HG02870 (cell line): ENCODE results near the gene NPIPB9.

Experiments used
- ATAC-seq: cut with Tn5 transposase; IDR thresholded peaks from one replicate; pipeline ENCODE4 v1.9.1; 2021; ENCODE audit warnings: mild to moderate bottlenecking, moderate library complexity; ENCODE audit not compliant: unreplicated experiment

Gene NPIPB9

GRCh38 chr16:28821874-28822519, 70.4 kb downstream of the NPIPB9 start:
- ATAC-seq = no peak
